ENCODE results near the gene MARVELD1. TPM values are rescaled to one million over a fixed set of nuclear protein-coding genes. Genes with fewer than 3 reads are reported as not detected.

MARVELD1 gene
- 33.4 TPM for polyA plus RNA-seq (2012; ENCODE audit: insufficient read length, low read depth)

- peak; percentile 62 for TF ChIP-seq POLR2AphosphoS5 (IDR thresholded peaks at IDR 0.05; ENCODE audit: low read depth, low read length)
- no peak for TF ChIP-seq SIN3A (IDR thresholded peaks at IDR 0.05; ENCODE audit: borderline replicate concordance, insufficient read depth, low read length)
- peak; percentile 72; the same call in 1 of the 2 replicates for TF ChIP-seq TAF1 (IDR thresholded peaks at IDR 0.05; ENCODE audit: borderline replicate concordance, insufficient read depth, low read length)
- peak; percentile 25 for TF ChIP-seq FOXP2 (optimal IDR thresholded peaks at IDR 0.05; ENCODE audit: borderline replicate concordance, extremely low read depth, extremely low read length, insufficient read depth)
- TF ChIP-seq REST (IDR thresholded peaks at IDR 0.05; ENCODE audit: insufficient read depth in 1 of 2, low read depth in 2 of 2, low read length in 2 of 2), result no peak
These were observed at the start of gene MARVELD1 for GRCh38 chr10:97713339-97713825. Gene MARVELD1, plus strand, starts transcription at chr10:97713730. Its CDS starts 147 bp downstream, at chr10:97713877.

GRCh38 chr10:97664282-97664850, 49.2 kb upstream of the MARVELD1 start:
- TF ChIP-seq TAF1 (IDR thresholded peaks at IDR 0.05; ENCODE audit: borderline replicate concordance, insufficient read depth, low read length) (no peak), POLR2AphosphoS5 (IDR thresholded peaks at IDR 0.05; ENCODE audit: low read depth, low read length) (no peak), FOXP2 (optimal IDR thresholded peaks at IDR 0.05; ENCODE audit: borderline replicate concordance, extremely low read depth, extremely low read length, insufficient read depth) (no peak), SIN3A (IDR thresholded peaks at IDR 0.05; ENCODE audit: borderline replicate concordance, insufficient read depth, low read length) (no peak), REST (IDR thresholded peaks at IDR 0.05; ENCODE audit: insufficient read depth in 1 of 2, low read depth in 2 of 2, low read length in 2 of 2) (no peak)

- TF ChIP-seq POLR2AphosphoS5 (IDR thresholded peaks at IDR 0.05; ENCODE audit: low read depth, low read length) (no peak), TAF1 (IDR thresholded peaks at IDR 0.05; ENCODE audit: borderline replicate concordance, insufficient read depth, low read length) (no peak), REST (IDR thresholded peaks at IDR 0.05; ENCODE audit: insufficient read depth in 1 of 2, low read depth in 2 of 2, low read length in 2 of 2) (no peak), FOXP2 (optimal IDR thresholded peaks at IDR 0.05; ENCODE audit: borderline replicate concordance, extremely low read depth, extremely low read length, insufficient read depth) (no peak), SIN3A (IDR thresholded peaks at IDR 0.05; ENCODE audit: borderline replicate concordance, insufficient read depth, low read length) (no peak)
These were observed 46.5 kb upstream of the MARVELD1 start for GRCh38 chr10:97666992-97667391.

GRCh38 chr10:97667463-97667862, 46.1 kb upstream of the MARVELD1 start:
- TF ChIP-seq POLR2AphosphoS5 (IDR thresholded peaks at IDR 0.05; ENCODE audit: low read depth, low read length) (no peak), REST (IDR thresholded peaks at IDR 0.05; ENCODE audit: insufficient read depth in 1 of 2, low read depth in 2 of 2, low read length in 2 of 2) (no peak), TAF1 (IDR thresholded peaks at IDR 0.05; ENCODE audit: borderline replicate concordance, insufficient read depth, low read length) (no peak), SIN3A (IDR thresholded peaks at IDR 0.05; ENCODE audit: borderline replicate concordance, insufficient read depth, low read length) (no peak), FOXP2 (optimal IDR thresholded peaks at IDR 0.05; ENCODE audit: borderline replicate concordance, extremely low read depth, extremely low read length, insufficient read depth) (no peak)

Measured in PFSK-1 (cell line).